Neural cell (in vitro differentiated cells): ENCODE data around the gene TPD52L2. TPM values are rescaled to one million over a fixed set of nuclear protein-coding genes. Genes with fewer than 3 reads are reported as not detected.
"Not testable (repeated sequence)": the region's sequence is repeated elsewhere in the genome, so short reads cannot be mapped to it uniquely, and the experiment has no call there.

Experiments used
- H2AFZ ChIP-seq: fragments of 200-600, 300-800 bp; sonication (generic), shearing (Covaris generic); 2 replicates; pipeline ENCODE4 v1.6.0; 2014; ENCODE audit warnings: low read depth, mild to moderate bottlenecking, antibody characterized with exemption, low read length, moderate library complexity
- H3F3A ChIP-seq: fragments of 200-600 bp; shearing (Covaris generic); 2 replicates; pipeline ENCODE4 v1.6.1; 2016; ENCODE audit warnings: mild to moderate bottlenecking, moderate library complexity, mixed read lengths, antibody characterized with exemption, low read length; ENCODE audit not compliant: insufficient read depth, poor library complexity, severe bottlenecking
- H3K27ac ChIP-seq: fragments of 200-600, 300-800 bp; sonication (generic), shearing (Covaris generic); 2 replicates; pipeline ENCODE4 v1.5.1; 2014; ENCODE audit warnings: mild to moderate bottlenecking, low read length, moderate library complexity
- H3K27me3 ChIP-seq: fragments of 300-800, 200-600 bp; sonication (generic), shearing (Covaris generic); 2 replicates; pipeline ENCODE4 v1.6.0; 2014; ENCODE audit warnings: mild to moderate bottlenecking, low read depth, low read length, moderate library complexity; ENCODE audit not compliant: insufficient read depth
- H3K36me3 ChIP-seq: fragments of 300-800, 200-600 bp; sonication (generic), shearing (Covaris generic); 2 replicates; pipeline ENCODE4 v1.5.1; 2014; ENCODE audit warnings: mild to moderate bottlenecking, antibody characterized with exemption, low read length, moderate library complexity; ENCODE audit not compliant: insufficient read depth
- H3K4me2 ChIP-seq: fragments of 300-800, 200-600 bp; sonication (generic), shearing (Covaris generic); 2 replicates; pipeline ENCODE4 v1.6.0; 2014; ENCODE audit warnings: mild to moderate bottlenecking, low read length
- H3K4me3 ChIP-seq: fragments of 300-800, 200-600 bp; sonication (generic), shearing (Covaris generic); 2 replicates; pipeline ENCODE4 v1.5.1; 2014; ENCODE audit warnings: mild to moderate bottlenecking, low read length, moderate library complexity
- H3K79me2 ChIP-seq: fragments of 200-600 bp; shearing (Covaris generic); replicated peaks from 2 replicates; pipeline ENCODE4 v1.6.0; 2014; ENCODE audit warnings: mild to moderate bottlenecking, low read length, moderate library complexity; ENCODE audit not compliant: insufficient read depth
- H3K9ac ChIP-seq: fragments of 300-800, 200-600 bp; sonication (generic), shearing (Covaris generic); 2 replicates; pipeline ENCODE4 v1.6.1; 2016; ENCODE audit warnings: mild to moderate bottlenecking, low read length, mixed read lengths
- H3K9me2 ChIP-seq: fragments of 200-600 bp; shearing (Covaris generic); 2 replicates; pipeline ENCODE4 v1.6.1; 2016; ENCODE audit warnings: mild to moderate bottlenecking, low read length, mixed read lengths; ENCODE audit not compliant: insufficient read depth
- H3K9me3 ChIP-seq: fragments of 200-600, 300-800 bp; sonication (generic), shearing (Covaris generic); 2 replicates; pipeline ENCODE4 v1.6.1; 2016; ENCODE audit warnings: mild to moderate bottlenecking, mixed run types, low read length, moderate library complexity, mixed read lengths
- H4K20me1 ChIP-seq: fragments of 200-600 bp; shearing (Covaris generic); 2 replicates; pipeline ENCODE4 v1.6.1; 2016; ENCODE audit warnings: mild to moderate bottlenecking, mixed run types; ENCODE audit not compliant: insufficient read depth
- CTCF ChIP-seq: fragments of 450-650 bp; IDR thresholded peaks from 2 replicates; pipeline ENCODE4 v1.5.1; 2014; ENCODE audit warnings: antibody characterized with exemption, mild to moderate bottlenecking, moderate library complexity; ENCODE audit not compliant: poor library complexity, severe bottlenecking
- EP300 ChIP-seq: fragments of 450-650 bp; conservative IDR thresholded peaks from 2 replicates; pipeline ENCODE4 v1.6.1; 2014; ENCODE audit warnings: antibody characterized with exemption, mild to moderate bottlenecking, moderate library complexity; ENCODE audit not compliant: poor library complexity, severe bottlenecking
- EZH2 ChIP-seq: fragments of 200-600, 300-800 bp; shearing (Covaris generic), sonication (generic); IDR thresholded peaks from 2 replicates; pipeline ENCODE4 v1.6.1; 2014; ENCODE audit warnings: antibody characterized with exemption, low read length, borderline replicate concordance, mild to moderate bottlenecking; ENCODE audit not compliant: insufficient read depth, poor library complexity, severe bottlenecking
- MXI1 ChIP-seq: fragments of 450-650 bp; conservative IDR thresholded peaks from 2 replicates; pipeline ENCODE4 v1.6.1; 2014; ENCODE audit warnings: antibody characterized with exemption, mild to moderate bottlenecking; ENCODE audit not compliant: poor library complexity, severe bottlenecking
- POLR2AphosphoS5 ChIP-seq: IDR thresholded peaks from 2 replicates; pipeline ENCODE4 v1.6.1; 2012
- RAD21 ChIP-seq: fragments of 450-650 bp; conservative IDR thresholded peaks from 2 replicates; pipeline ENCODE4 v1.6.1; 2014; ENCODE audit warnings: antibody characterized with exemption, mild to moderate bottlenecking, moderate library complexity
- REST ChIP-seq: IDR thresholded peaks from 2 replicates; pipeline ENCODE4 v1.6.1; 2012; ENCODE audit warnings: borderline replicate concordance
- SMC3 ChIP-seq: fragments of 450-650 bp; conservative IDR thresholded peaks from 2 replicates; pipeline ENCODE4 v1.6.1; 2014; ENCODE audit warnings: antibody characterized with exemption, mild to moderate bottlenecking, moderate library complexity; ENCODE audit not compliant: poor library complexity
- TAF1 ChIP-seq: IDR thresholded peaks from 2 replicates; pipeline ENCODE4 v1.6.1; 2012; ENCODE audit warnings: low read depth
- polyA plus RNA-seq: library from polyadenylated mRNA; depleted of rRNA; stranded (reverse); fragments of >200 nt; gene quantifications from 2 replicates; pipeline ENCODE4 v1.2.3, GENCODE V29; 2014

The TPD52L2 gene
- polyA plus RNA-seq, 1 donor from 2014 or later = 142 TPM

- Histone ChIP-seq H2AFZ (no peak overlapping the region), H3K4me3 (no peak overlapping the region), H3F3A (no peaks in the 10 kb centered on the region), H3K79me2 (no peaks in the 10 kb centered on the region), H3K9me2 (no peaks in the 10 kb centered on the region), H3K4me2 (no peak overlapping the region), H3K27ac (no peak overlapping the region), H4K20me1 (no peaks in the 10 kb centered on the region), H3K9me3 (no peaks in the 10 kb centered on the region), H3K36me3 (peaks cover 3% of the 10 kb centered on the region), H3K9ac (no peak overlapping the region), H3K27me3 (no peaks in the 10 kb centered on the region)
- TF ChIP-seq CTCF = no peak
- no peak for TF ChIP-seq SMC3
- TF ChIP-seq TAF1 = no peak
- TF ChIP-seq MXI1 = no peak
These were observed 64.0 kb downstream of the TPD52L2 start for GRCh38 chr20:63929071-63929470.

- not testable (repeated sequence) for H3K36me3 ChIP-seq, H2AFZ ChIP-seq, H3K79me2 ChIP-seq, H4K20me1 ChIP-seq, H3K27ac ChIP-seq, H3K4me3 ChIP-seq, H3K9me3 ChIP-seq, H3K27me3 ChIP-seq, H3K9ac ChIP-seq, H3K9me2 ChIP-seq, H3F3A ChIP-seq, H3K4me2 ChIP-seq
These were observed 64.4 kb downstream of the TPD52L2 start for GRCh38 chr20:63929473-63929883.

- Histone ChIP-seq H3K4me3 (no peak overlapping the region), H3K9me3 (no peaks in the 10 kb centered on the region), H3K79me2 (no peaks in the 10 kb centered on the region), H3K27me3 (no peaks in the 10 kb centered on the region), H2AFZ (no peak overlapping the region), H3K4me2 (no peak overlapping the region), H3F3A (no peaks in the 10 kb centered on the region), H3K27ac (no peak overlapping the region), H3K9me2 (no peaks in the 10 kb centered on the region), H3K9ac (no peak overlapping the region), H4K20me1 (no peaks in the 10 kb centered on the region), H3K36me3 (peaks cover 3% of the 10 kb centered on the region)
- no peak for TF ChIP-seq MXI1
- TF ChIP-seq EZH2 = no peak
- no peak for TF ChIP-seq CTCF
- no peak for TF ChIP-seq POLR2AphosphoS5
- TF ChIP-seq RAD21 = no peak
- TF ChIP-seq REST = no peak
- TF ChIP-seq TAF1 = no peak
- no peak for TF ChIP-seq EP300
- TF ChIP-seq SMC3 = no peak
These were observed 66.0 kb downstream of the TPD52L2 start for GRCh38 chr20:63930971-63931553.
